ENCODE measurements around the gene C3. TPM values are rescaled to one million over a fixed set of nuclear protein-coding genes. Genes with fewer than 3 reads are reported as not detected.
A peak's percentile ranks its signal among the peaks of the same experiment; 100 is the strongest.
"Not testable (repeated sequence)": the region's sequence is repeated elsewhere in the genome, so short reads cannot be mapped to it uniquely, and the experiment has no call there.

Gene C3
- total RNA-seq, 1 donor = 14.1 TPM

- Histone ChIP-seq H3K79me2 (ENCODE audit: insufficient read depth, low read length) (no peaks in the 10 kb centered on the region), H3K4me3 (ENCODE audit: insufficient read depth, low read length) (no peak overlapping the region)
Measured at GRCh38 chr19:6709549-6709948, 10.9 kb downstream of the C3 start.

GRCh38 chr19:6708913-6709312 lies 11.5 kb downstream of the C3 start:
- peaks cover 18% of the 10 kb centered on the region for H3K27me3 ChIP-seq (ENCODE audit: insufficient read depth, low read length)
- H3K4me3 ChIP-seq (ENCODE audit: insufficient read depth, low read length); H3K4me2 ChIP-seq (ENCODE audit: insufficient read depth, low read length); H3K79me2 ChIP-seq (ENCODE audit: insufficient read depth, low read length); H3K9me3 ChIP-seq (ENCODE audit: low read depth, low read length); H3K4me1 ChIP-seq (ENCODE audit: insufficient read depth, low read length); H3K36me3 ChIP-seq (ENCODE audit: insufficient read depth, low read length); H2AFZ ChIP-seq (ENCODE audit: low read length); H3K27ac ChIP-seq (ENCODE audit: low read depth, low read length); H4K20me1 ChIP-seq (ENCODE audit: insufficient read depth, low read length): not testable (repeated sequence)
- DNase-seq (ENCODE audit: insufficient read length, low spot score, missing footprints) = peak; percentile 53

More at GRCh38 chr19:6709549-6709948, 10.9 kb downstream of the C3 start:
- no peak for TF ChIP-seq CTCF (IDR thresholded peaks at IDR 0.05; ENCODE audit: extremely low read depth, low read depth, low read length)
- Histone ChIP-seq H3K36me3 (ENCODE audit: insufficient read depth, low read length) (no peaks in the 10 kb centered on the region), H2AFZ (ENCODE audit: low read length) (no peak overlapping the region), H3K27me3 (ENCODE audit: insufficient read depth, low read length) (peaks cover 18% of the 10 kb centered on the region), H3K9me3 (ENCODE audit: low read depth, low read length) (no peaks in the 10 kb centered on the region), H4K20me1 (ENCODE audit: insufficient read depth, low read length) (no peaks in the 10 kb centered on the region), H3K4me1 (ENCODE audit: insufficient read depth, low read length) (no peaks in the 10 kb centered on the region), H3K4me2 (ENCODE audit: insufficient read depth, low read length) (no peak overlapping the region), H3K27ac (ENCODE audit: low read depth, low read length) (no peak overlapping the region)
- DNase-seq (ENCODE audit: insufficient read length, low spot score, missing footprints) = peak; percentile 51

- H3K4me2 ChIP-seq (ENCODE audit: insufficient read depth, low read length) = no peak overlapping the region
- peaks cover 18% of the 10 kb centered on the region for H3K27me3 ChIP-seq (ENCODE audit: insufficient read depth, low read length)
- H3K79me2 ChIP-seq (ENCODE audit: insufficient read depth, low read length) = no peaks in the 10 kb centered on the region
- no peaks in the 10 kb centered on the region for H3K9me3 ChIP-seq (ENCODE audit: low read depth, low read length)
- H3K27ac ChIP-seq (ENCODE audit: low read depth, low read length) = no peak overlapping the region
- no peaks in the 10 kb centered on the region for H4K20me1 ChIP-seq (ENCODE audit: insufficient read depth, low read length)
- TF ChIP-seq CTCF (IDR thresholded peaks at IDR 0.05; ENCODE audit: extremely low read depth, low read depth, low read length) = no peak
- no peaks in the 10 kb centered on the region for H3K36me3 ChIP-seq (ENCODE audit: insufficient read depth, low read length)
- H3K4me1 ChIP-seq (ENCODE audit: insufficient read depth, low read length) = no peaks in the 10 kb centered on the region
- no peak overlapping the region for H2AFZ ChIP-seq (ENCODE audit: low read length)
- no peak overlapping the region for H3K4me3 ChIP-seq (ENCODE audit: insufficient read depth, low read length)
- DNase-seq (ENCODE audit: insufficient read length, low spot score, missing footprints) = no peak
Measured at GRCh38 chr19:6708346-6708745, 12.1 kb downstream of the C3 start.

GRCh38 chr19:6707658-6708018 lies 12.8 kb downstream of the C3 start:
- TF ChIP-seq CTCF (IDR thresholded peaks at IDR 0.05; ENCODE audit: extremely low read depth, low read depth, low read length) = no peak
- no peak overlapping the region for H2AFZ ChIP-seq (ENCODE audit: low read length)
- H3K4me2 ChIP-seq (ENCODE audit: insufficient read depth, low read length) = no peak overlapping the region
- no peak overlapping the region for H3K4me3 ChIP-seq (ENCODE audit: insufficient read depth, low read length)
- H3K27ac ChIP-seq (ENCODE audit: low read depth, low read length) = no peak overlapping the region
- no peaks in the 10 kb centered on the region for H3K4me1 ChIP-seq (ENCODE audit: insufficient read depth, low read length)
- peak; percentile 81 for DNase-seq (ENCODE audit: insufficient read length, low spot score, missing footprints)
- H3K36me3 ChIP-seq (ENCODE audit: insufficient read depth, low read length) = no peaks in the 10 kb centered on the region
- peaks cover 18% of the 10 kb centered on the region for H3K27me3 ChIP-seq (ENCODE audit: insufficient read depth, low read length)
- no peaks in the 10 kb centered on the region for H3K9me3 ChIP-seq (ENCODE audit: low read depth, low read length)
- H4K20me1 ChIP-seq (ENCODE audit: insufficient read depth, low read length) = no peaks in the 10 kb centered on the region
- H3K79me2 ChIP-seq (ENCODE audit: insufficient read depth, low read length) = no peaks in the 10 kb centered on the region
